Measurements from ENCODE around the gene KCNAB1.

GRCh38 chr3:156536524-156537316 lies 416.3 kb downstream of the KCNAB1 start:
- TF ChIP-seq CTCF (IDR thresholded peaks at IDR 0.05), result no peak
- no peak for TF ChIP-seq EZH2 (IDR thresholded peaks at IDR 0.05; ENCODE audit: borderline replicate concordance, insufficient read depth, low read depth, low read length, poor library complexity, severe bottlenecking)

All from B cell (primary cell).